ENCODE results near the gene SLFN12. TPM values are rescaled to one million over a fixed set of nuclear protein-coding genes. Genes with fewer than 3 reads are reported as not detected.

SLFN12 gene
- total and polyA plus RNA-seq, 4 donors, result 2.9 to 18.5 (median 10.2) TPM

DNA sequence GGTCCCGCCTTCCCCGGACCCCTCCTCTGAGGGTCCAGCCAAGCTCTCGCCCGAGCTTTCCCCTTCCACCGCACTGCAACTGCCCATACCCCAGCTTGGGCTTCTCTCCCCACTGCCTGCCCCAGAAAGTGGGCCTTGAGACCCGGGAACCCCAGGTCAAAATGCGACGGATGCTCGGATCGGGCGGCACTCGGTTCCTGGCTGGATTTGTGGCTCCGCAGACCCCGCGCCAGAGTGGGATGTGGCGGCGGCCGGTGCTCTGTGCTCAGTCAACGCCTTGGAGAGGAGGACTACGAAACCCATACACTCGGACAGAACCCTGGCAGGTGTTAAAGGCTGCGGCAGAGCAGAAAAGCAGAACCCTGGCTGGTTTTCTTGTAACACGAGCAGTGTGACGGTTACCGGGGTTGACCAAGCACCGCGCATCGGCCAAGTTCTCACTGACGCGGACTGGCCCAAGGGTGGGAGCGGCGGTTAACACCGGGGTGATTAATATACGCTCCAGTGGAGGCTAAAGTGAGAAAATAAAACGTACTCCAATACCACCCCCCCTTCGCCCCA lies 17.2 kb upstream of the SLFN12 start:
- DNase-seq (ENCODE audit: low read depth in 4 of 6, low spot score in 6 of 6), result peak in 2 of 6 donors; percentile 14 to 20
- Histone ChIP-seq H3K27me3 (ENCODE audit: control insufficient read depth, insufficient read depth, low read length) (peaks cover 75% of the 10 kb centered on the region), H3K9me3 (ENCODE audit: control insufficient read depth, insufficient read depth, low read length) (peaks cover 2% of the 10 kb centered on the region), H3K4me1 (ENCODE audit: control insufficient read depth, insufficient read depth, low read length) (peaks cover 20% of the 10 kb centered on the region), H3K36me3 (ENCODE audit: control insufficient read depth, insufficient read depth, low read length) (no peaks in the 10 kb centered on the region), H3K4me3 (ENCODE audit: low read depth, low read length) (peak overlapping the region; percentile 11), H3K27ac (ENCODE audit: low read depth, low read length) (no peak overlapping the region)
- 1% methylated on average over 30 of the region's 36 CpGs for WGBS (ENCODE audit: insufficient coverage)

GRCh38 chr17:35448899-35449227 lies 16.6 kb upstream of the SLFN12 start:
- DNase-seq (ENCODE audit: low read depth in 4 of 6, low spot score in 6 of 6), result no peak
- 5% methylated on average over 16 of the region's 16 CpGs for WGBS (ENCODE audit: insufficient coverage)
- peak overlapping the region; percentile 48 for H3K4me3 ChIP-seq (ENCODE audit: low read depth, low read length)
- no peaks in the 10 kb centered on the region for H3K36me3 ChIP-seq (ENCODE audit: control insufficient read depth, insufficient read depth, low read length)
- H3K9me3 ChIP-seq (ENCODE audit: control insufficient read depth, insufficient read depth, low read length), result peaks cover 2% of the 10 kb centered on the region
- peaks cover 20% of the 10 kb centered on the region for H3K4me1 ChIP-seq (ENCODE audit: control insufficient read depth, insufficient read depth, low read length)
- no peak overlapping the region for H3K27ac ChIP-seq (ENCODE audit: low read depth, low read length)
- peaks cover 72% of the 10 kb centered on the region for H3K27me3 ChIP-seq (ENCODE audit: control insufficient read depth, insufficient read depth, low read length)

DNA sequence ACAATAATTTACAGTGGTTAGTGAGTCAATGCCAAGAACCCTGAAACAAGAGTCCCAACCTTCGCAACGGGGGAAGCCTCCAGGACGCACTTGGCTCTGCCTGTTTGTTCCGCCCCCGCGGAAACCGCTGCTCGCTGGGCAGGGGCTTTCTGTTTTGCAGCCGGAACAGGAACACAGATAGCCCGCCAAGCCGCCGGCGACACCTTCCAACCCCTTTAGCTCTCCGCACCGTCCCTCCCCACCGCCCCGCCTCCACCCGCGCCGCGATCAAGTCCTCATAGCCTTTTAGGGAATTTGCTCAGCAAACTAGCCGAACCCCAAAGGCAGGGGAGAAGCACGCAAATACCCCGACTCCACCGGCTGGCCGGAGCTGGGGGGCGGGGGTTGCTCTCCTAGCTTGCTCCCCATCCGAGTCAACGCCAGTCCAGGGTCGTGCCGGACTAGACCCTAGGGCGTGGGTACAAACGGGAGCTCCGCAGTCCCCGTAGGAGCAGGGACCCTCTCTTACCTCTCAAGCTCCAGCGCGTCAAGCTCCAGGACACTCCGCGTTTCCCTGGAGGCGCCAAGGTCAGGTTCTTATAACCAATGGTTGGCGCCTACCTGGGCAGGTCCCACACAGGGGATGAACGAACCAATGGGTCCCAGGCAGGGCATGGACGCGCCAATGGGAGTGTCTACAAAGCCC lies 16.1 kb upstream of the SLFN12 start, which contains the start of gene SLFN13:
Gene SLFN13 (minus strand): TSS at position 553 of the 685 bp plus-strand sequence. CDS start 3,086 bp downstream, outside the sequence.
- peaks cover 2% of the 10 kb centered on the region for H3K9me3 ChIP-seq (ENCODE audit: control insufficient read depth, insufficient read depth, low read length)
- no peaks in the 10 kb centered on the region for H3K36me3 ChIP-seq (ENCODE audit: control insufficient read depth, insufficient read depth, low read length)
- under 1% methylated on average over 44 of the region's 44 CpGs for WGBS (ENCODE audit: insufficient coverage)
- DNase-seq (ENCODE audit: low read depth in 4 of 6, low spot score in 6 of 6), result peak in 2 of 6 donors; percentile 18 to 48
- peaks cover 72% of the 10 kb centered on the region for H3K27me3 ChIP-seq (ENCODE audit: control insufficient read depth, insufficient read depth, low read length)
- no peak within 1 kb of the TSS for H3K27ac ChIP-seq (ENCODE audit: low read depth, low read length)
- H3K4me3 ChIP-seq (ENCODE audit: low read depth, low read length), result peak within 1 kb of the TSS; percentile 48
- peaks cover 20% of the 10 kb centered on the region for H3K4me1 ChIP-seq (ENCODE audit: control insufficient read depth, insufficient read depth, low read length)

DNA sequence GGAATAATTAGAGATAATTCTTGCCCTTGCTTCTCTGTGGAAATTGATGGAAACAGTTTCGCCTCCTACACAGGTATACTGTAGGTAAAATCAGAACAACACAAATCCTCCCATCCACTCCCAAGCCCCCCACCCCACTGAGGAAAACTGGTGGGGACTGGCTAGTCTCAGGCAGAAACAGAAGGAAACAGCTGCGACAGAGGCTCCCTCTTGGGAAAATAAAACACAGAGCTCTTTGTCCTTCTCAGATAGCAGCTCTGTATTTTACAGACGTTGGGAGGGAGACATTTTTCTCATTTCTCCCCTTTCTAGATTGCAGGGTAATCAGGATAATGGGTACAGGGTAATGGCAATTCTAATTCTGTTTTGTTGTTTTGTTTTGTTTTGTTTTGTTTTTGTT lies 15.2 kb upstream of the SLFN12 start:
- Histone ChIP-seq H3K36me3 (ENCODE audit: control insufficient read depth, insufficient read depth, low read length) (no peaks in the 10 kb centered on the region), H3K4me3 (ENCODE audit: low read depth, low read length) (no peak overlapping the region), H3K9me3 (ENCODE audit: control insufficient read depth, insufficient read depth, low read length) (peaks cover 2% of the 10 kb centered on the region), H3K4me1 (ENCODE audit: control insufficient read depth, insufficient read depth, low read length) (peaks cover 20% of the 10 kb centered on the region), H3K27ac (ENCODE audit: low read depth, low read length) (no peak overlapping the region), H3K27me3 (ENCODE audit: control insufficient read depth, insufficient read depth, low read length) (peaks cover 66% of the 10 kb centered on the region)
- 50% methylated on average over 2 of the region's 3 CpGs for WGBS (ENCODE audit: insufficient coverage)
- DNase-seq (ENCODE audit: low read depth in 4 of 6, low spot score in 6 of 6), result peak in 2 of 6 donors; percentile 9 to 48

DNA sequence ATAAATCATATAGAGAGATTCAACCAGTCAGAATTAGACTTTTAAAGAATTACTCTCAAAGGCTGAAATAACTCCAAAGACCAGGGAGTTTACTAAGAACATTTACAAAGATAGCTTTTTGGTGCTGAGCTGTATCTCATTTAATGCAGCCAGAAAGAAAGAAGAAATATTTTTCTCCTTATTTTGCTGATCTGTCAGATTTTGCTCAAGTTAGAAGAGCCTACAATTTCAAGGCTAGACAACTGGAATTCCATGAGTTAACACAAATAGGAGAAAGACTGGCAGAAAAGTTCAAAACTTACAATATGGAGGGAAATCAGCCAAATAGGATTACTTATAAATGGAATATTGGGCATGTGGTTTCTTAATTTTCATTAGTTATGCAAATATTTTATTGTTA lies 6.1 kb upstream of the SLFN12 start:
- Histone ChIP-seq H3K4me3 (ENCODE audit: low read depth, low read length) (no peak overlapping the region), H3K27ac (ENCODE audit: low read depth, low read length) (no peak overlapping the region), H3K27me3 (ENCODE audit: control insufficient read depth, insufficient read depth, low read length) (peaks cover 6% of the 10 kb centered on the region), H3K36me3 (ENCODE audit: control insufficient read depth, insufficient read depth, low read length) (no peaks in the 10 kb centered on the region), H3K9me3 (ENCODE audit: control insufficient read depth, insufficient read depth, low read length) (no peaks in the 10 kb centered on the region), H3K4me1 (ENCODE audit: control insufficient read depth, insufficient read depth, low read length) (peaks cover 9% of the 10 kb centered on the region)
- DNase-seq (ENCODE audit: low read depth in 4 of 6, low spot score in 6 of 6), result no peak

GRCh38 chr17:35433075-35433894 lies 985 bp upstream of the SLFN12 start:
- no peaks in the 10 kb centered on the region for H3K9me3 ChIP-seq (ENCODE audit: control insufficient read depth, insufficient read depth, low read length)
- H3K4me3 ChIP-seq (ENCODE audit: low read depth, low read length), result peak overlapping the region; percentile 72
- 17% methylated on average over 16 of the region's 19 CpGs for whole genome bisulfite sequencing (ENCODE audit: insufficient coverage)
- peaks cover 21% of the 10 kb centered on the region for H3K27me3 ChIP-seq (ENCODE audit: control insufficient read depth, insufficient read depth, low read length)
- peaks cover 17% of the 10 kb centered on the region for H3K4me1 ChIP-seq (ENCODE audit: control insufficient read depth, insufficient read depth, low read length)
- H3K27ac ChIP-seq (ENCODE audit: low read depth, low read length), result peak overlapping the region; percentile 97
- H3K36me3 ChIP-seq (ENCODE audit: control insufficient read depth, insufficient read depth, low read length), result no peaks in the 10 kb centered on the region
- DNase-seq (ENCODE audit: low read depth in 4 of 6, low spot score in 6 of 6), result peak in 1 of 6 donors; percentile 69

- Histone ChIP-seq H3K27ac (ENCODE audit: low read depth, low read length) (no peak overlapping the region), H3K36me3 (ENCODE audit: control insufficient read depth, insufficient read depth, low read length) (no peaks in the 10 kb centered on the region), H3K9me3 (ENCODE audit: control insufficient read depth, insufficient read depth, low read length) (no peaks in the 10 kb centered on the region), H3K4me3 (ENCODE audit: low read depth, low read length) (no peak overlapping the region), H3K4me1 (ENCODE audit: control insufficient read depth, insufficient read depth, low read length) (peaks cover 17% of the 10 kb centered on the region), H3K27me3 (ENCODE audit: control insufficient read depth, insufficient read depth, low read length) (peaks cover 21% of the 10 kb centered on the region)
- no peak for DNase-seq (ENCODE audit: low read depth in 4 of 6, low spot score in 6 of 6)
- 27% methylated on average over 2 of the region's 2 CpGs for WGBS (ENCODE audit: insufficient coverage)
These were observed 2.6 kb downstream of the SLFN12 start for GRCh38 chr17:35429702-35430101.

DNA sequence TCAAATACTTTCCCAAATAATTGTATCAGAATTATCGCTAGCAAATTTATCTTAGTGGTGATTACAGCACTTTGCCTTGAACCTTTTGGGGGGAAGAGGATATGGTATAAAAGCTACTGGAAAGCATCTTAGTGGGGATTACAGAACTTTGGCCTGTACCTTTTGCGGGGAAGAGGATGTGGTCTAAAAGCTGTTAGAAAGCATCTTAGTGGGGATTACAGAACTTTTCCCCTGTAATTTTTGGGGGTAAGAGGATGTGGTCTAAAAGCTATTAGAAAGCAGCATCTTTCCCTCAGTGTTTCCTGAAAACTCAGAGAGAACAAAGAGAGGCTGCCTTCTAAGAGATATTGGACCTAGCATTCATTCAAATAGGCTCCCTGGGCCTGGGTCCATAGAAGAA lies 4.1 kb downstream of the SLFN12 start:
- no CpG with 5 or more reads among the region's 2 CpGs for WGBS (ENCODE audit: insufficient coverage)
- no peaks in the 10 kb centered on the region for H3K36me3 ChIP-seq (ENCODE audit: control insufficient read depth, insufficient read depth, low read length)
- DNase-seq (ENCODE audit: low read depth in 4 of 6, low spot score in 6 of 6), result no peak
- no peak overlapping the region for H3K27ac ChIP-seq (ENCODE audit: low read depth, low read length)
- H3K4me1 ChIP-seq (ENCODE audit: control insufficient read depth, insufficient read depth, low read length), result peaks cover 7% of the 10 kb centered on the region
- H3K9me3 ChIP-seq (ENCODE audit: control insufficient read depth, insufficient read depth, low read length), result no peaks in the 10 kb centered on the region
- H3K27me3 ChIP-seq (ENCODE audit: control insufficient read depth, insufficient read depth, low read length), result peaks cover 14% of the 10 kb centered on the region
- no peak overlapping the region for H3K4me3 ChIP-seq (ENCODE audit: low read depth, low read length)

DNA sequence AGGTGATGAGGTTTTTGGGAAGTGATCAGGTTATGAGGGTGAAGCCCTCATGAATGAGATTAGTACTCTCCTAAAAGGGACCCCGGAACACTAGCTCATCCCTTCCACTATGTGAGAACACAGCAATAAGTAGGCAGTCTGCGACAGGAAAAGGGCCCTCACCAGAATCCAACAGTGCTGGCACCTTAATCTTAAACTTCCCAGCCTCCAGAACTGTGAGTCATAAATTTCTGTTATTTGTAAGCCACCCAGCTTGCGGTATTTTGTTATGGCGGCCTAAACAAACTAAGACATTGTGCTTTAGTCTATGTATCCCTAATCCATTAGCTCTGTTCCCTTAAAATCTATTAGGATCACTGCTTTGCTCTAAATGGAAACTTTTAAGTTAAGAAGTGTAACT lies 8.5 kb downstream of the SLFN12 start:
- no peak overlapping the region for H3K27ac ChIP-seq (ENCODE audit: low read depth, low read length)
- H3K36me3 ChIP-seq (ENCODE audit: control insufficient read depth, insufficient read depth, low read length), result no peaks in the 10 kb centered on the region
- H3K4me3 ChIP-seq (ENCODE audit: low read depth, low read length), result no peak overlapping the region
- DNase-seq (ENCODE audit: low read depth in 4 of 6, low spot score in 6 of 6), result no peak
- H3K4me1 ChIP-seq (ENCODE audit: control insufficient read depth, insufficient read depth, low read length), result no peaks in the 10 kb centered on the region
- no peaks in the 10 kb centered on the region for H3K9me3 ChIP-seq (ENCODE audit: control insufficient read depth, insufficient read depth, low read length)
- 100% methylated on average over 1 of the region's 4 CpGs for WGBS (ENCODE audit: insufficient coverage)
- H3K27me3 ChIP-seq (ENCODE audit: control insufficient read depth, insufficient read depth, low read length), result no peaks in the 10 kb centered on the region

All from spinal cord (tissue), 10 donors.